ENCODE results near the gene ARHGAP10.

GRCh38 chr4:148090503-148091476, 358.9 kb downstream of the ARHGAP10 start:
- TF ChIP-seq CTCF (IDR thresholded peaks at IDR 0.05; ENCODE audit: borderline replicate concordance, extremely low read depth, low read length, poor library complexity, severe bottlenecking) (no peak), EZH2 (IDR thresholded peaks at IDR 0.05; ENCODE audit: borderline replicate concordance, low read depth, low read length, severe bottlenecking) (no peak)

All from DND-41 (cell line).